Lung microvascular endothelial cell (primary cell): Measurements from ENCODE around the gene ARHGAP6. TPM values are rescaled to one million over a fixed set of nuclear protein-coding genes. Genes with fewer than 3 reads are reported as not detected.
"Not testable (repeated sequence)": the region's sequence is repeated elsewhere in the genome, so short reads cannot be mapped to it uniquely, and the experiment has no call there.

Experiments used
- DNase-seq, 2 donors: peaks; one replicate each; pipeline versions ENCODE4 v3.0.0 to v3.0.0-alpha.2; 2010; ENCODE audit warnings: low read depth in 2 of 2
- total RNA-seq: library from RNA; depleted of rRNA; stranded (reverse); fragments of >200 nt; gene quantifications from 2 replicates; pipeline ENCODE4 v1.2.1, GENCODE V29; 2014

ARHGAP6 gene
- total RNA-seq, 1 donor from 2014 or later, result under 0.01 TPM

DNA sequence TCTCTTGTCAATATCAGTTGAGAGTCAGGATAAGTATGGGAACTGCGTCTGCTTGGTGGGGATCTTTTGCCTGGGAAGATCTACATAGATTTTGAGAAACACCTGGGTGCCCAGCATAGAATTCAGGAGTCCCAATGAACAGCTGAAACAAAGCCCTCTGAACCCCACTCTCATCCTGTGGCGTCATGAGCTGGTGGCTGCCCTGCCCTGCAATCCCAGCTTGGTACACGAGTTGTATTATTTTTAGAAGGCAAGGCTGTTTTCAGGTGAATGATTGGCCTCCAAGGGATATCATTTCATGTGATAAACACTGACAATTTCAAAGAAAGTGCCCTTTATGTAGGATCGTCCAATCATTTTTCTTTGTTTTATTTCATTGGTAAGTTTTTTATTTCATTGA is 493.8 kb downstream of the ARHGAP6 start:
- peak in 1 of 2 donors; percentile 13 for DNase-seq

DNA sequence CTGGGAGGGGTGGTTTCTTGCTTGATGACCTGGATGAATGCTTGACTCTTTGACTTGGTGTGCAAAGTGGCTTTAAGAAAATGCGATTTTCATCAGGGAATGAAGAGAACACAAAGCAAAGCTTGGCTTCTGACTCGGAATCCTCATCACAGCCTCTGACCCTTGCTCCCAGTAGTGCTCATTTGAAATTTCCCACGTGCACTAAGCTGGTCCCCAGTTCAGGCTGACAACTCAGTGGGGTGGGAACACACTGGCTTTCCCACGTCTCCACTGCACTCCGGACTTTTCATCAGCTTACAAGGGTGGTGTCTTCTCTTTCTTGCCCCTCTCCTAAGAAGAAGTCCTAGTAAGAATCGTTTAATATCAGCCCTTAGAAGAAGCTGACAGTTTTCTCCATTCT is 501.3 kb downstream of the ARHGAP6 start:
- DNase-seq, result no peak

DNA sequence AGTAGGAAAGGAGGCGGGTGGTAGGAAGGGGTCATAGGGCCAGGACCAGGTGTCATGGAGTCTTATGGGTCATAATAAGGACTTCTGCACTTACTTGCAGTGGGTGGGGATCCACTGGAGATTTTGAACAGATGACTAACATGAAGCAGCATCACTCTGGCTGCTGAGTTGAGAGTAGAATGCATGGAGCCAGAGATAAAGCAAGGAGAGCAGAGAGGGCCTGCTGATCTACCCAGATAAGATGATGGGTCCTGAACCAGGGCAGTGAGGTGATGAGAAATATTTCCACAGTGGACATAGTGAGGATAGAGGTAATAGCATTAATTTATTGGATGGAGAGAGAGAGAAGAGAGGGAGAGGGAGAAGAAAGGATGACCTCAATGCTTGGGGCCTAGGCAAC is 506.6 kb downstream of the ARHGAP6 start:
- DNase-seq, result no peak

DNA sequence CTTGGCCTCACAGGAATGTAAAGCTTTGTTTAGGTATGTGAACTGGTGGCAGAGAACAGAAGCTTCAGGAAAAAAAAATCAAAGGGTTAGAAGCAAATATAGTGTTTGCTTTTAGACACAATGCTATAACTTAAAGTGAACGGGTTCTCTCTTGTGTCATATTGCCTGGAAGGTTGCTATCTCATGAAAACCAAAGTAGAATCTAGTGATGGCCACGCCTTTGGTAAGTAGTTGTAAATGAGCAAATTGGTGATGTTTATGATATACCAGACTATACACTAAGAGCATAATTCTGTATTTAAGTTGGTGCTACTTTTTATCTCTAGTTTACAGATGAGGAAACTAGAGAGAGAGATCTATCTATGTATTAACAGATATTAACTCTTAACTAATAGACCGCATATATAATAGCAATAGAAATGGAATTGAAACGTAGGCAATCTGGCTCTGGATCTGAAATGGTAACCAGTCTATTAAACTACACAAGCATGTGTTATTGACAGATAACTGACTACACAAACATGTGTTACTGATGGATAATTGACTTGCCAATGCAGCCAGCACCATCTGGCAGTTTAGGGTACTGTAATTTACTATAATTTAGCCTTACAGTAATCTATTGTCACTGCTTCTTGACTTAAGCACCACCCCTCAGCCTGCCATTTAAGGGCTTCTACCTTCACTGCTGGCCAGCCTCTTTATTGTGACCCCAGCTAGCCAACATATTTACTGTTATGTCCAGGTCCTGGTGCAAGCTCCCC is 513.7 kb downstream of the ARHGAP6 start:
- no peak for DNase-seq

DNA sequence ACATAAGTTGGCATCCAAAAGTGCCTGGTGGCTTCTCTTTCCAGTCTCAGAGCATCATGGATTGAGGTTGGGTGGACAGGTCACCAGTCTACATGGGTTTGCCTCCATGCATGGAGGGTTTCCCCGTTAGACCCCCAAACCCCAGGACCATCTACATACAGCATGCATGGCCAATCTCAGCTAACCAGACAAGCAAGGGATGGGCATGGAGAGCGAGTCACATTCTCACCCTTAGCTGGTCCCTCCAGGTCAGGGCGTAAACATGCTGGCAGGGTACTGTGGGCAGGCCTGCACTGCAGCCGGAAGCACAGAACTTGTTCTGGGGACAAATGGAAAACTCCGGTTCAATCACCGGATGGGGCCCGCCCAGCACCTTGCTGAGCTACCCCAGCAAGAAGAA is 517.3 kb downstream of the ARHGAP6 start:
- DNase-seq, result no peak

DNA sequence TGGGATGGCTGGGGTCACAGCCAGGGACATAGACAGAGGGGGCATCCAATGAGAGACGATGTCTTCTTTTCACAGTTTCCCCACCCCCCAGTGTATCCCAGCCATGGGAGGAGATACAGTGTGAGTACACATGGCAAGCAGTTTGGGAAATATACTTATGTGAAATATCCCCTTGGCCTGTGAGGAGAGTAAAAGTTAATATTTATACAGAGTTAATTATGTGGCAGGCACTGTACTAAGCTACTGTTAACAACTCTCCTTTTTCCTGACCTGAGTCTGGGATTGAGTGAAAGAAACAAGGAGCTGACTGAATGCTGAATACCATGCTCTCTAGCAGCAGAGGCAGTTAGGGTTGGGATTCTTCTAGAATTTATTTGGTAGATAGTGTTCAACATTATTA is 519.3 kb downstream of the ARHGAP6 start:
- DNase-seq, result no peak

DNA sequence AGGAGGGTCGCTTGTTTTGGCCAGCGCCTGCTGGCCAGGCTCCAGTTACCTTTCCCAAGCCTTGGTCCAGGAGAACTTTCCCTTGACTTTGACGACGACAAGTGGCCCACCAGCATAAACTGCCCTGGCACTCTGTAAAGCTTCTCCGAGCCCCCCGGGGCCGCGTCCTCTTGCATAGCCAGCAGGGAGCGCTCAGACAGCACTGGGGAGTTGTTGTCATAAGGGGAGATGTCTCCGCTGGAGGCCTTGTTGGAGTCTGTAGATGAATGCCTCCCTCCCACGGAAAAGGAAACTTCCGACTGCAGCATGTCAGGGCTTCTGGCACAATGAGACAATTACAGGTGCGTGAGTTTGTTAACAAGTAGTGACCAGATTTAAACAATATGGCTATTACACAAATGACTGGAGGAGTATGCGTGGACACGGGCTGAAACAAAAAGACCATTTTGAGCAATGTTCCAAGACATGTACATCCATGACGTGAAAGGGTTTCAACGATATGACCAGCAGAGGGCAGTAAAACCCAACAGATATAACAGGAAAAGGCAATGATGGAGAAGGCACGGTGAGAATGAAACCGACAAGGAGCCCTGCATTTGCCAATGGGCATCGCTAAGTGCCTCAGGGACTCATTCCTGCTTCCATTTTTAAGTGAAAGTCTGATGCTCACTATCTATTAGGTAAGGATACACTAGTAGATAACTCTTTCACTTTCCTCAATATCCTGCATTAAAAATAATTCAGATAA is 521.6 kb downstream of the ARHGAP6 start:
- peak; percentile 79 to 84 for DNase-seq

DNA sequence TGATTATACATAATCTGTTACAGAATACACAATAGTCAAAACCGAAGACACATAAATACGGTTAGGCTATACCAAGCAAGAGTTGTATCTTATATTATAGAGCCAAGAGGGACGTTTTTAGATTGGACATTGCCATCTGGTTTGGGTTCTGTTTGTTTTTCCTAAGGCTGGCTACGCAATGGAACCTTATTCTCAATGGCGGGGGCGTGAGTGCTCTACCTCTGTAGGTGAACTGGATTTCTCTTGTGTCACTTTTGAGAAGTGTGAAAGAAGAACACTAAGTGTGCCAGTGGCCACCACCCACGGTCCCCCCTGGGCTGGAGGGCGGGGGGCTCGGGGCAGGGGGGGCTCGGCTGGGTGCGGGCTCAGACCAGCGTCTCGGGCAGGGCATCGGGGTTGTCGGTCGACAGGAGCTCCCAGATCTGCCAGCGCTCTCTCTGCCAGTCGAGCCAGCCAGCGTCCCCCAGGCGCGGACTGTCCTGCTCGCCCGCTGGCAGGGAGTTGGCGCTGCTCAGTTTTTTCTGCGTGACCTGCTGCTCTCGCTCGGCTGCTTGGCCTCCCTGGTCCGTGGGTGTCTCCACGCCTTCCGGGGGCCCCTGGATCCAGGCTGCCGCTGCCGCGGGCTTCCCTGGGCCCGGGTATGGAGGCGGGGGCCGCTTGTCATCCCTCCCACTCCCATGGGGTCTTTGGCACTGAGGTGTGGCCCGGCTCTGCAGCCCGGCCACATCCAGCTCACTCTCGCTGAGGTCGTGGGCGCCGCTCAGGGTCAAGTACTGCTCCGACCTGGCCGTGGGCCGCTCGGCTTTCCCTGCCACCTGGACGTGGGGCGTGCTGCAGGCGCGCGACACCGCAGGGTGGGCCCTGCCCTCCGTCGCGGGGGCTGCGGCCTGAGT is 527.0 kb downstream of the ARHGAP6 start:
- DNase-seq, result no peak

DNA sequence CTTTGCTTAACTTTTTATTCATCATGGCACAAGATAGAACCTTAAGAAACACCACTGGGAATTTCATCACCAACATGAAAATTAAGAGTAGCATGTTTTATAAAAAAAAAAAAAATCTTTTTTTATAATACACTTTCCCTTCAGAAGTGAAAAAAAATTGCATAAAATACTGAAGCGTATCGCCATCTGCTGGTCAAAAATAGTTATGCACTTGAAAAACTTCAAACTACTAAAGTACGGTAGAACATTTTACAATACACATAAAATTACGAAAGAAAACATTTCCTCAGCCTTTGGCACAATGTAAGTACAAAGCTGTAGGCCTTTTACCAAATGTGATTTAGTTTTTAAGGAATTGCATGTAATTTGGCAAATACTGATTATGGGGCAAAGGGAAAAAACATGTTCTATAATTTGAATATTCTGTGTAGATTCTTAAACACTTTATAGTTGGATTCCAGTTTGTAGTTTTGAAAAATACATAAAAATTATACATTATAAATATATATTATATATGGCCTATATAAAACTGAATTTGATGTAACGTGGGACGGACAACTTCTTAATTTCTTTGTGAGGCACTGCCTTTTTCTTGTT is 528.1 kb downstream of the ARHGAP6 start:
- DNase-seq, result peak; percentile 44 to 62

DNA sequence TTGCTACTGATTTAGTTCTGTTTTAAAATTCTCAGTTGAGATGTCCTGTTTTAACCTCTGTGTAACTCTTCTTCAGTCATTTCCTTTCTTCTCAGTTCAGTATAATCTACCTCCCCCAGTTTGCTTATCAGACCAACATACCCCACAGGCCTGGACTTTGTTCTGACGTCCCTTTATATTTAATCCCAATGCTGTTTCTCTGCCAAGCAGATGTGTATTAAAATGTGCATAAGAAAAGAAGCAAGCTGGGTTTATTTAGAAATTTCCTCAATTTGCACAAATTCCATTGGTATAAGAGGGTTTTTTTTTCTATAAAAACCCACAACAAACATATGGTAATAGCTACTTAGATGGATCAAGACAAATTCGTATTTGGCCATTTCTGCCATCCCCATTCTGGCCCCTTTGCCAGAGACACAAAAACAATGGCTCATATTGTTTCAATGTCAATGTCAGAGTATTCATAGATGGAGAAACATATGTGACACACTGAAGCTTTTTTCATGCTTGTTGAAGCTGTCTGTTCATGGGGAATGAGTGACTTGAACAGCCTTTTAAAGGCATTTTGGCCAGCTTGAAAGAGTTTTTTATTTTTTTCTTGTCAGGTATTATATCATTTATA is 530.0 kb downstream of the ARHGAP6 start:
- no peak for DNase-seq

DNA sequence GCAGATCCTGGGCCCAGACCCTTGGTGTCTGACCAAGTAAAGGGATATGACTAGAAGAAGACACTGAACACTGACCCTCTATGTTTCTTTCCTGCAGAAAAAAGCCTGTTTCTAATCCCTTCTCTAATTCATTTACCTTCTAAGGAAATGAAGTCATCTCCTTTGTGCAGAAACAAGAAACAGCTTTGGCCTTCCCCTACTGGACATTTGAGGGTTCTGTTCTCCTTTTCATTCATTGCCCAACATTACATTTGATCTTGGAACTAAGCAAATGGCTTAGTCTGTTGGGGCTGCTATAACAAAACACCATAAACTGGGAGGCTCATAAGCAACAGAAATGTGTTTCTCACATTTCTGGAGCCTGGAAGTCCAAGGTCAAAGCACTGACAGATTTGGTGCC is 534.6 kb downstream of the ARHGAP6 start:
- DNase-seq, result no peak

DNA sequence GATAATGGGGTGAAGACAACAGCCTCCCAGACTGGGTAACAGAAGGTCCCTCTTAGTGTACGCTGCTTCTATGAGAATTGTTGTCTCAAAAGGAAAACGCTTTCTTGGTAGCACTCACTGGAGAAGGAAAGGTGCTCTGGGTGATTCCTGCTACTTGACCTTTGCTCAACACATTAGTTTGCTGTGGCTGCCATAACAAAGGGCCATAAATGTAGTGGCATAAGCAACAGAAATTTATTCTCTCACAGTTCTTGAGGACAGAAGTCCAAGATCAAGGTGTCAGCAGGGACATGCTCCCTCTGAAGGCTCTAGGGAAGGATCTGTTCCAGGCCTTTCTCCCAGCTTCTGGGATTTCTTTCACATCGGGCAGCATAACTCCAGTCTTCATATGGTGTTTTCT is 535.6 kb downstream of the ARHGAP6 start:
- no peak for DNase-seq

DNA sequence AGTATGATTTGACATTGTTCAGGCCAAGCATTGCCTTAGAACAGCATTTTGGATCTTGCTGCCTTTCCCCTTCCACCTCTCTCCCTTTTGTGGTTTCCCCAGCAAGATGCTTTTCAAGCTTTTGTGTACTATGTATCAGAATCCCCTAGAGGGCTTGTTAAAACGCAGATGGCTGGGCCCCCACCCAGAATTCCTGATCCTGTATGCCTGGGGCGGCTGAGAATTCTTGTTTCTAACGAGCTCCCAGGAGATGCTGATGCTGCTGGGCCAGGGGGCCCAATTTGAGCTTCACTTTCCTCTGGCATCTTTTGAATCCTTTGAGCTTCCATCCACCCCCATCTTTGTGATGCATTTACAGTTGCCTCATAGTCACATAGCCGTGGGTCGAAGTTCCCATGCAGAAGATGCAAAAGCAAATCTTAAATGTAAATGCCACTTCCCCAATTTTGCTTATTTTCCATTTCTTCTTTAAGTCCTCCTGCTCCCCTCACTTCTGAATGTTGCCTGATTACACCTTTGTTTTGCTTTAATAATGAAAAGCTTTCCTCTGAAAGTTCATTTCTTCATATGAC is 536.1 kb downstream of the ARHGAP6 start:
- DNase-seq, result no peak

DNA sequence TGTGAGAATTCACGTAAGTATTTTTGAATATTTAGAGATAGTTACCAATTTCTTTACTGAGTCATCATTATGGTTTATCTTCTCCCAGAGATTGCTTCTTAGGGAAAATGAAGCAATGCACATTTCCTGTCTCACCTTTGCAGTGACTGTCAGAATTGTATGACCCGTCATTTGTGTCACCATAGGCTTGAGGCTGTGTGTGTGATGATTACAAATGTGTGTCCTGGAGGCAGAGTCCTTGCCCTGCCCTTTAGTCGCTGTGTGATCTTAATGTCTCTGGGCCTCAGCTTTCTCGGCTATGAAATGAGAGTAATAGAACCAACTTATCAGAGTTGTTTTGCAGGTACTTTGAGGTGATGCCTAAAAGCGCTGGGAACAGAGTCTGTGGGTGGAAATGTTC is 540.7 kb downstream of the ARHGAP6 start:
- no peak for DNase-seq

DNA sequence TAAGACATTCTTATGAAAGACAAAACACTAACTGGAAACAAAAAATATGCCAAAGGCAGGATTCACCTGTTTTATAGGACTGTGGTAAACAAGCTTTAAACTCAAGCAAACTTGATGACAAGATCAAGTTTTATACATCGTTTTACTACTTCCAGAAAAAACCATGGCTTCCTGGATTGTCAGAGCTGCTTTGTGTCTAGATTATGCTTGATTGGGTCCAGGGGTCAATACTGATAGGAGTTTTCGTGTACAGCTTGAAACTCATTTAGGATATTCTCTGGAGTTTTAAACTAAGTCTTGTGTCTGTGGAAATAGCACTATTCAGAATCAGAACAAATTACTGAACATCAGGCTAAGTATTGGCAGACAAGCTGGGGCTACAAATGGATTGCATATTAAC is 541.6 kb downstream of the ARHGAP6 start:
- DNase-seq, result no peak

DNA sequence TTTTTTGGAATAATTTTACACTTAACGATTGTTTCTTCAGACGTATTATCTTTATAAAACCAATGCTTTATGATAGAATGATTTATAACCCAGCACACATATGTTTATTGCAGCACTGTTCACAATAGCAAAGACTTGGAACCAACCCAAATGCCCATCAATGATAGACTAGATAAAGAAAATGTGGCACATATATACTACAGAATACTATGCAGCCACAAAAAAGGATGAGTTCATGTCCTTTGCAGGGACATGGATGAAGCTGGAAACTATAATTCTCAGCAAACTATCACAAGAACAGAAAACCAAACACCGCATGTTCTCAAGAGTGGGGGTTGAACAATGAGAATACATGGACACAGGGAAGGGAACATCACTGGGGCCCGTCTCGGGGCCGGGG is 542.6 kb downstream of the ARHGAP6 start:
- DNase-seq, result not testable (repeated sequence)

DNA sequence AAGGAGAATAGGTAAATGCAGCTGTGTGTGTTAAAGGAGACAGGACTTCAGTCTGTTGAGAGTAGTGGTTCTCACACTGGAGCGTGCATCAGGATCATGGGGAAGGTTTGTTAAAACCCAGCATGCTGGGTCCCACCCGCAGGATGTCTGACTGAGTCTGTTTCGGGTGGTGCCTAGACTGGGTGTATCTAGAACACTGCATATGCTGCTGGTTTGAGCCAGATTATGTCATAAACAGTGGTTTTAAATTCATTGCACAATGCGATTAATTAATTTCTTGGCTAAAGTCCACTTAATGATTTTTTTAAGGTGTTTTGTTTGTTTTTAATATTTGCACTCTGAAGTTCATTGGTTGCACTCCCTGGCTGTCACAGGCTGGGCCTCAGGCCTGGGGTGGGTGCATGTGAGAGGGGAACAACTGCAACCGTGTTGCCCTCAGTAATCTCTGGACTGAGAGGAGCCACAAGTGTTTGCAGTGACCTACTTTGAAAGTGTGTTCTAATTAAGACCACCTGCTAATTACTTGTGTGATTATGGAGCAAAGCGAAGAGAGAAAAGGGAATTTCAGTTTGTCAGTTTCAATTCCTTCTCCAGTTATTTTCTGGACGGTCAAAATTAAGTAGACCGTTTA is 546.3 kb downstream of the ARHGAP6 start:
- no peak for DNase-seq

DNA sequence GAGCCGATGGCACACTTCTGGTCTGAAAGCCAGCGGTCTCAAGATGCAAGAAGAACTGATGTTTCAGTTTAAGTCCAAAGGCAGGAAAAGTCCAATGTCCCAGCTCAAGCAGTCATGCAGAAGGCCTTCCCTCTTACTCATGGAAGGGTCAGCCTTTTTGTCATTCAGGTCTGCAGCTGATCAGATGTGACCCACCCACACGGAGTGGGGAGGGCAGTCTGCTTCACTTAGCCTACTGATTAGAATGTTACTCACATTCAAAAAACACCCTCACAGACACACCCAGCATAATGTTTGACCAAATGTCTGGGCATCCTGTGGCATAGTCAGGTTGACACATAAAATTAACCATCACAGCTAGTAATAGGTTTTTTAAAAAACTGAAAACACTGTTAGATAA is 548.0 kb downstream of the ARHGAP6 start:
- DNase-seq, result no peak

DNA sequence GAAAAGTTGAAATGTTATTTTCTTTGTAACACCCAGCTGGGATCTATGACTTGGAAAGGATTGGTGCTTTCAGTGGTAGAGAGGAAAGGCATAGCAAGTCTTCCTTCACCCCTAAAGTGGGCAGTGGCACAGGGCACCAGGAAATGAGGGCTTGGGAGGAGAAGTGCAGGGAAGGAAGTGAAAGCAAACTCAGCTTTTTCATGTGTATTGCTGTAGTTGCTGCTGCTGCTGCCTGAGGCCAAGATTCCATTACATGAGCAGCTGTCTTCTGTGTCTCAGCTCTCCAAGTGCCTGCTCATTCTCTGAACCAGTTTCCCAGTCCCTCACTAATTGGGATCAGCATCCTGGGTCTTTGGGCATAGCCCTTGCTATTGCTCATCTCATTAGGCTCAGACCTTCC is 552.0 kb downstream of the ARHGAP6 start:
- DNase-seq, result peak in 1 of 2 donors; percentile 42

DNA sequence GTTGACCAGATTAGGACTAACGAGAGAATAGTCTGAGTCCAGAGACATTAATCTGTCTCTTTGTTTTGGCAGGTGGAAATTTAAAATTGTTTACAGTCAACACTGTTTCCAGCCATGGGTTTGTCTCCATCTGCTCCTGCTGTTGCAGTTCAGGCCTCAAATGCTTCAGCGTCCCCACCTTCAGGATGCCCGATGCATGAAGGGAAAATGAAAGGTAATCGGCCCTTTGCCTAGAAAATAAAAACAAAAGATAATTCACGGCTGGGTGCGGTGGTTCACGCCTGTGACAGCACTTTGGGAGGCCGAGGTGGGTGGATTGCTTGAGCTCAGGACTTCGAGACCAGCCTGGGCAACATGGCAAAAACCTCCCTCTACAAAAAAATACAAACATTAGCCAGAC is 553.8 kb downstream of the ARHGAP6 start:
- DNase-seq, result peak in 1 of 2 donors; percentile 27
